Skin epidermis (tissue), 12 donors: Measurements from ENCODE around the gene MUSK.
"Not testable (repeated sequence)": the region's sequence is repeated elsewhere in the genome, so short reads cannot be mapped to it uniquely, and the experiment has no call there.

Source experiments
- H3K27ac ChIP-seq, 21 experiments: fragments of 200-600 bp; sonication (generic) in 11 of 21; one replicate each; pipeline ENCODE4 v1.5.0; 2020; ENCODE audit warnings: mild to moderate bottlenecking in 3 of 21, inconsistent platforms in 2 of 21, moderate library complexity in 2 of 21
- H3K4me3 ChIP-seq, 7 experiments: fragments of 200-600 bp; sonication (generic) in 2 of 7; one replicate each; pipeline ENCODE4 v1.5.0; 2020; ENCODE audit warnings: inconsistent platforms in 2 of 7, mild to moderate bottlenecking in 2 of 7, moderate library complexity in 1 of 7

Gene MUSK

DNA sequence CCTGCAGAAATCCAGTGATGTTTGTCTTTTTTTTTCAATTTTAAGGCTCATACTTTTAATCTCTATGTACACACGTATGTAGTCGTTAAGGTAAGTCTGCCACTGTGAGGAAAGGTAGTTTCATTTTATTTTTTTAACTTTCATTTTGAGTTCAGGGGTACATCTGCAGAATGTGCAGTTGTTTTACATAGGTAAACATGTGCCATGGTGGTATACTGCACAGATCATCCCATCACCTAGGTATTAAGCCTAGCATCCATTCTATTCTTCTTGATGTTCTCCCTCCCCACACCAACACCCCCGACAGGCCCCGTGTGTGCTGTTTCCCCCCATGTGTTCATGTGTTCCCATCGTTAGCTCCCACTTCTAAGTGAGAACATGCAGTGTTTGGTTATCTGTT lies 19.7 kb downstream of the MUSK start:
- Histone ChIP-seq H3K27ac (no peak overlapping the region), H3K4me3 (no peak overlapping the region)

DNA sequence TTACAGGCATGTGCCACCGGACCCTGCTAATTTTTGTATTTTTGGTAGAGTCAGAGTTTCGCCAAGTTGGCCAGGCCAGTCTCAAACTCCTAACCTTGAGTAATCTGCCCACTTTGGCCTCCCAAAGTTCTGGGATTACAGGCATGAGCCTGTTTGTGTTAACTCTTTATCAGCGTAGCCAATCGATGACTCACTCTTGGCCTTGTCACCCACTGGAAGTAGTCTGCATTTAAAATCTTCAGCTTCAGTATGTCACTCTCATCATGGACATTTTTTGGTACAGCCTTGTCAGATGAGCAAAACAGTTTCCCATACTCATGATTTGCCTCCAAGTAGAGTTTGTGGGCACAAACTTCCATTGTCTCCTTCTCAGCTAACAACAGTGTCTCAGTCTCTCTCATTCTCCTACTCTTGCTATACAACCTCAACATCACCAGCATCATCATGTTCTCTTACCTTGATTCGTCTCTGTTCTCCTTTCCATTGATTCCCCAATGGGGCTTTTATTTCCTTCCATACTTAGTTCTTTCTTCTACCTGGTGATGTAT lies 22.5 kb downstream of the MUSK start:
- no peak overlapping the region for H3K27ac ChIP-seq

DNA sequence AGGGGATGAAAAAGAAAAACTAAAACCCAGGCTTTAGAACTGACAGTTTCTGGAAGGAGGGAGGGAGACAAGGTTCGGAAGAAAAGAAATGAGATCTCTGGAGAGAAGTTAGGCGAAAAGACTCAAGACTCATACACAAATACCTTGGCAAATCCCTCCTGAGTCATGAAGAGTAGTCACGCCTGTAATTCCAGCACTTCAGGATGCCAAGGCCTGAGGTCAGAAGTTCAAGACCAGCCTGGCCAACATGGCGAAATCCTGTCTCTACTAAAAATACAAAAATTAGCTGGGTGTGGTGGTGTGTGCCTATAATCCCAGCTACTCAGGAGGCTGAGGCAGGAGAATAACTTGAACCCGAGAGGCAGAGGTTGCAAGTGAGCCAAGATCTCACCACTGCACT lies 27.3 kb downstream of the MUSK start:
- not testable (repeated sequence) for H3K4me3 ChIP-seq, H3K27ac ChIP-seq

More for the DNA sequence above, 22.5 kb downstream of the MUSK start:
- no peak overlapping the region for H3K4me3 ChIP-seq

DNA sequence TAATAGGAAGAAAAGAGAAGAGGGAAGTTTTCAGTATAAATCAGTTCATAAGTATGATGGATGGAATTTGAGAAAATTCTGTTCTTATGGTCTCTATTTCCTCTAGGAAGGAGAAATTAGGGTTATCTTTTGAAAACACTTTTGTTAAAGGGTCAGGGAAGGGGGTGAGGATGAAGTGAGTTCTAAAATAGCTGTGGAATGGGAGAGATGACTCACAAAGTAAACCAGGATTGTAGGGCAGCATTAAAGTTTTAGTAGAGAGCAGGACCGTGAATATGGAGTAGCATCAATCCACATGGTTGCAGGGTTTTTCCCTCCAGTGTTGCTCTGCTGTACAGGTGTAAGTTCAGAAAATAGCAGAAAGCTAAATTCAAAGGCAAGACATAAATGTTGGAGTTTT lies 32.4 kb downstream of the MUSK start:
- Histone ChIP-seq H3K27ac (no peak overlapping the region), H3K4me3 (no peak overlapping the region)

DNA sequence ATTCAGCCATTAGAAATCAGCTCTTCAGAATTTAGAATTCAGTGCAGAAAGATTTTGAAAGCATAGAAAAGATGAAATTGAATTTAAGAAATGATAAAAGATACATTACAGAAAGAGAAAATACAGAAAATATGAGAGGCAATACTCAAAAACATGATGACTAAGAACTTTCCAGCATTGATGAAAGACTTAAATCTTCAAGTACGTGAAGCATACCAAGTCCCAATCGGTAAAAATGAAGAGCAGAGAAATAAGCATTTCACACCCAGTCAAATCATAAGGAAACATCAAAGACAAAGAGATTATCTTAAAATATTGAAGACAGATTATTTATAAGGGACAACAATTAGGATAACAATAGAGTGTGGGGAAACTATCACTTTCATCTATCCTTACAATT lies 35.1 kb downstream of the MUSK start:
- Histone ChIP-seq H3K27ac (no peak overlapping the region), H3K4me3 (no peak overlapping the region)

DNA sequence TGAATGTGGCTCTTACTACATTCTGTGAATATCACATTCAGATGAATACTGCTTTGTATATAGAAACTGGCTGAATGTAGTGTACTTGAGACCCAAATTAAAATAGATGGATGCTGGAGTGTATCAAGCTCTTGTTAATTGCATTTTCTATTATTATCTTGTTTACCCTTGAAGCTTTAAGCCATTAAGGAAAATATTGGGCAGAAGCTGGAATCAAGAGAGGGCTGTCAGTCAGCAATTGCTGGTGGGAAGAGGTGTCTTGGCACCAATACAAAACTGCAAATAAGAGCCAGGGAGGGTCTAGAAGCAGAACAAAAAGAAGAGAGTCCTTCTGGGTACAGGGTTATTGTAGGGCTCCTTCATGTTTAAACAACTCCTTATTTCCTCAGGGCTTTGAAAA lies 38.8 kb downstream of the MUSK start:
- H3K27ac ChIP-seq, result no peak overlapping the region
- no peak overlapping the region for H3K4me3 ChIP-seq

DNA sequence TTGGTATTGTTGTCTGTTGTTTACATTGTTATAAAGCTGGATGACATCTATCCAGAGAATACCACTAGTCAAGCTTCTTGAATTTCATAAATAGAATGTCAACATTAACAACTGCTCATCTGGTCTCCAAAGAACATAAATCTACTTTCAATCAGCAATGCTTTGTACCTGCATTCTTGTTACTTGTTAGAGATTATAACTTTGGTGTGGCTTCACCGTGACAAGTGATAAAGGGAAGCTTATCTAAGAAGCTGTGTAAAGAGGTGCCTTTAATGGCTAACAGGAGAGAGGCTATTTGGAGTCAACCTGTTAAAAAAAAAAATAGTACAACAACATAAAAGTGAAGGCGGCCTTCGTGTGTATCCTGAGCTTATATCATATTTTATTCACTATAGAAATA lies 41.8 kb downstream of the MUSK start:
- H3K4me3 ChIP-seq, result no peak overlapping the region
- no peak overlapping the region for H3K27ac ChIP-seq

DNA sequence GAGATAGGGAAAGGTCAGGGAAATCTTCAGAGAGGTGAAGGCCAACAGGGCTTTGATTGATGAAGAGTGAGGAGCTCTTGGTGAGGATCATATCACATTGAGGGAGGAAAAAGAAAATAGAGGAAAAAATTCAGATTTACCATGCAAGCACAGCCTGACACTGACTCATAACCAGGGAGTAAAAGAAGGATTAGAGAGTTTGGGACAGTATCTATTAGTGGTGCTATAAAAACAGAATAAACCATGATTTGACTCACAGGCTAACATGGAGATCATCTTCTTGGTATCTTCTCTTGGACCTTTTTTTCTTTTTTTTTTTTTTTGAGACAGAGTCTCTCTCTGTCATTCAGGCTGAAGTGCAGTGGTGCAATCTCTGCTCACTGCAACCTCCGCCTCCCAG lies 44.4 kb downstream of the MUSK start:
- Histone ChIP-seq H3K27ac (no peak overlapping the region), H3K4me3 (no peak overlapping the region)

DNA sequence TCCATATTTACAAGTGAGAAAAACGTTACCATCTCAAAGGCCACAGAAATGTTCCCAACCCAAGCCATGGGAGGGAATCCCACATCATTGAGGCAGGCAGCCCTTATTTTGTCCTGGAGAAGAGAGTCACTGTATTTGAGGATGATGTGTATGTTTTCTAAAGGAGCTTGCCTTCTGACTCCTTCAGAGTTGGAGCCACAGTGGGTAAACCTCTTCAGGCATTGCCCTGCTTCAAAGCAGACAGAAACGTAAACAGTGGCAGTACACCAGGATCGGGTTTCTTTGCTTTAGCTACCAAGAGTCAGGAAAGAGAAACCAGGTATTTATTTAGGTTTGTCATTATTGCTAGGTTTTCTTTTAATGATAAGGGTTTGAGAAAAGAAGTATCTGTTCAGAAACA lies 45.7 kb downstream of the MUSK start:
- H3K4me3 ChIP-seq, result no peak overlapping the region

DNA sequence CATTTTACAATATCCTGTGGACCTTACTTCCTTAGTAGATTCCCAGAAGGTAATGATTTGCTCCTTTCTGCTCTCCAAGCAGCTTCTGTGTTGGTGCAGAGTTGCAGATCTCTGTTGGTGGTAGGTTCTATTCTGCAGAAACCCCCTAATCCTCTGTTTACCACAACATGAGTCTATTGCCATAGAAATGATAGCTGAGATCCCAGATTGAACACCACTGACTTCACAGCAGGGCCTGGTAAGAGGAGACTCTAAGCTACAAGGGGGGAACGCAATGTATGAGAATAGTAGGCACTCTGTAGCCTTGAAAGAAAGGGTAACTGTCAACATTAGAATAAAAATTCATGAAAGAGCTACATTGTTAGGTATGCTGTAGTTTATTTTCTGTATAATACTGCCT lies 59.5 kb downstream of the MUSK start:
- no peak overlapping the region for H3K4me3 ChIP-seq

More for the DNA sequence above, 45.7 kb downstream of the MUSK start:
- no peak overlapping the region for H3K27ac ChIP-seq

DNA sequence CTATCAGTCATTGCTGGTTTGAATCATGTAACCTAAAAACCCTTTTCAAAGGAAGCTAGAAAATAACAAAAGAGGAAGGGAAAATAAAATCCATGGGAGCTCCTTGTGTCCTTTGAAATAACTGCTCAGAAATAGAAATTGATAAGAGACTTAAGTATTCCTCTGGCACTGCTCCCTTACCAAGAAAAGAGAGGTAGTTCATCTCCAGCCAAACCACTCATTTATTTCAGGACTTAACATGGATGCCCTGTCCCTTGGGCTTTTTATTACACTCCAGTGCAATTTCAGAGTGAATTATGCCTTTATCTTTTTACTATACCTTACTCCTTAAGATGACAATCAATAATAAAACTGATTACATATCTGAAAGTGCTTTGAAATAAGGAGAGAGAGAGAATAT lies 61.0 kb downstream of the MUSK start:
- H3K27ac ChIP-seq, result no peak overlapping the region
- H3K4me3 ChIP-seq, result no peak overlapping the region

More for the DNA sequence above, 59.5 kb downstream of the MUSK start:
- H3K27ac ChIP-seq, result no peak overlapping the region

DNA sequence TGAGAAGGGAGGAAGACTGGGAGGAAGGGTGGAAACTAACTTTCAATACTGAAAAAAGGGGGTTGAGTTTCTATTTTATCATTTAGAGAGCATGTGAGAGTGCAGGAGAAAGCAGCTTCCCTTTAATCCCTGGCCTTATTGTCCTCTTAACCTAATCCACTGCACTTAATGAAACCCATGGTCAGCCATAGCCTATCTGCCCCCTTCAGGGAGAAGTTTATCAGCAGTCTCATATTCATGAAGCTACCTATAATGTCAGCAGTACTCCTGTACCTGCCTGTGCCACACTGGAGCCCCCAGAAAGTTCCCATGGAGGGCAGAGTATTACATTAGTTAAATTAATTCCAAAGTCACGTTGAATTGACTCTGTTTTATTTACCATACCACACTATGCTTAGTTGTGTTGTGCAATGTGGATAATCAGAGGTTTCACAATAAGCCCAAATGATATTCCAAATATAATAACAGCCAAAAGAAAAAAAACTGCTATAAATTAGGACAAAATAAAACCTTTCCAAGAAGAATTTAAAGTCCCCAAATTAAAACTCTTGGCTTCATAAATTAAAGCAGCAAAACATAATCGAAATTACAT lies 62.9 kb downstream of the MUSK start:
- H3K27ac ChIP-seq, result peak overlapping the region in 1 of 21 experiments; percentile 8

DNA sequence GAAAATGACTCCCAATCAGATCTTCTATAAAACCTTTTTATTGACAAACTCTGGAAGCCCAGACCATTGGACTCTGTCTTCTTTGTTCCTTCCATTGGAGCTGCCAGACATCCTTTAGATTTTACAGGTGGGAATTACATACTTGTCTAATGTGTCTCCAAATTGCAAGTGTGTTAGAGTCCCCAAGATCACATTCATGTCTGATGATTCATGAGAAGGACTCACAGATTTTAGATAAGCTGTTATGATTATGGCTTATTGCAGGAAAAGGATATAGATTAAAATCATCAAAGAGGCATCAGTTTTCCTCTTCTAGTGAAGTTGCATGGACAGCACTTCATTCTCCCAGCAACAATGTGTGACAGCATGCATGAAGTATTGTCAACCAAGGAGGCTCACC lies 70.4 kb downstream of the MUSK start:
- Histone ChIP-seq H3K27ac (no peak overlapping the region), H3K4me3 (no peak overlapping the region)

More for the DNA sequence above, 62.9 kb downstream of the MUSK start:
- no peak overlapping the region for H3K4me3 ChIP-seq

DNA sequence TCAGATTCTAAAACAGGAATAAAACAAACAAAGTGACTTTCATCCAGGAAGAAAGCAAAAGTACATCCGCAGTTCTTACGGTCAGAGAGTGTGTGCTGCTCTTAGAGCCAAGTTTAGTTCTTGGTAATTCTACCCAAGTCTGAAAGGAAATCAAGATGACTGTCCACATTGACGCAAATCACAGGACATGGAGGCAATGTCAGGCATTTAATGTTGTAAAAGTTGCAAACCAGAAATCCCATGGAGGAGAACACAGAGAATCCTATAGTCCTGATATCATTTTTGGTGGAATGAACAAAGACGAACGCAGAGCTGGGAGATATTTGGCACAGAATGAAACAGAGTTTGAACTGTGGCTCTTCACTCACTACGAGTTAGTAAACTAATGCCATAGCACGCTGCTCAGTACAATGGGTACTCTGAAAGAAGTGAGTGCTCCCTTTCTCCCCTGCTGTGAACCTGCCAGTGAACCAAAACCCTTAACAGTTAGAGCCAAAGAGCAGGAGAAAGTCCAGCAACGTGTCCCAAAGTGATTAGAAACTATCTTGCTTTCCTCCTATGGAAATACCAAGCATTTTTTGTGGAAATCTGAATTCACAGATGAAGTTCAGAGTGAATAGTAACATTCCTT lies 74.3 kb downstream of the MUSK start:
- H3K27ac ChIP-seq, result peak overlapping the region in 7 of 21 experiments; percentile 4 to 90 (median 66)
- no peak overlapping the region for H3K4me3 ChIP-seq

DNA sequence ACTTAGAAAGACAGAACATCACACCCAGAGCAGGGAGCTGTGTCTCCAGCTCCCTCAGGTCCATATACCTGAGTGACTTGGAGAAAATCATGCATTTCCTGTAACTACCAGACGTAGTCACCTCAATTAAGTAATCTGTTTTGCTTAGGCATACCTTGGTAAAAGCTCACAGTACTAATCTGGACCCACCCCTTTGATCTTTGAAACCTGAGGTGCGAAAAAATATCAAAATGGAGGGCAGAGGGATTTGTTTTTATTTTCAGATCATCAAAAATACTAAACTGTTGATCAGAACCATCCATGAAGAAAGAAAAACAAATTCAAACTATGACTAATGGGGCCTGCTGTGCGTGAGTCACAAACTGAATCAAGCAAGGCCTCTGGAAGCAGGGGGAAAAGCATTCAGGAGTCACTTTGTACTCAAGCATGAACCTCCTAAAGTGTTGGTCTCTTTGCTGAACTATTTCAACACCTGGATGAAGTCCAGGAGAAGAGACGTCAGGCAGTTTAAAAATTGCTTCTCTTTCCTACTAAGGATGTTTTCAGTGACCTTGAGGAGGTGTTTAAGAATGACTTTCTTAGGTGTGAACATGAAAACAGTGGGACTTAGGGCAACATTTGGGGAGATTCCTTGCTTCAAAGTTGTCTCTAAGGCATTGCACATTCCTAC lies 76.3 kb downstream of the MUSK start:
- H3K27ac ChIP-seq, result peak overlapping the region in 16 of 21 experiments; percentile 33 to 90 (median 58)
- no peak overlapping the region for H3K4me3 ChIP-seq

DNA sequence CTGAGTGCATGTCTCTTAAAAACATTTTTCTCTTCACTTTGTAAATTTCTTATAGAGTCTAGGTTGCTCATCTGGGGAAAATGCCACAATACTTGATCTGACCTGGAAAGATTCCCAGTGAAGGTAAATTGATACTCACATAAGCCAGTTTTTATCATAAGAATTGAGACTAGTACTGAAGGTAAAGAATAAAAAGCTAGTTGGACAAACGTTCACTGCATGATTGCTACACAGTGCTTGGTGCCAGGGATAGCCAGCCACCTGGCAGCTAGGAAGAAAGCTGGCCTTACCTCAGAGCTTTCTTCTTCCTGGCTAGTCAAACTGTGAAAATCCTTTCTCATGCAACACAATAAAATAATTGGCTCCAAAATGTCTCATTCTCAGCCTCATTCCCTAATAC lies 77.1 kb downstream of the MUSK start:
- H3K4me3 ChIP-seq, result no peak overlapping the region
- H3K27ac ChIP-seq, result peak overlapping the region in 8 of 21 experiments; percentile 1 to 90 (median 42)

DNA sequence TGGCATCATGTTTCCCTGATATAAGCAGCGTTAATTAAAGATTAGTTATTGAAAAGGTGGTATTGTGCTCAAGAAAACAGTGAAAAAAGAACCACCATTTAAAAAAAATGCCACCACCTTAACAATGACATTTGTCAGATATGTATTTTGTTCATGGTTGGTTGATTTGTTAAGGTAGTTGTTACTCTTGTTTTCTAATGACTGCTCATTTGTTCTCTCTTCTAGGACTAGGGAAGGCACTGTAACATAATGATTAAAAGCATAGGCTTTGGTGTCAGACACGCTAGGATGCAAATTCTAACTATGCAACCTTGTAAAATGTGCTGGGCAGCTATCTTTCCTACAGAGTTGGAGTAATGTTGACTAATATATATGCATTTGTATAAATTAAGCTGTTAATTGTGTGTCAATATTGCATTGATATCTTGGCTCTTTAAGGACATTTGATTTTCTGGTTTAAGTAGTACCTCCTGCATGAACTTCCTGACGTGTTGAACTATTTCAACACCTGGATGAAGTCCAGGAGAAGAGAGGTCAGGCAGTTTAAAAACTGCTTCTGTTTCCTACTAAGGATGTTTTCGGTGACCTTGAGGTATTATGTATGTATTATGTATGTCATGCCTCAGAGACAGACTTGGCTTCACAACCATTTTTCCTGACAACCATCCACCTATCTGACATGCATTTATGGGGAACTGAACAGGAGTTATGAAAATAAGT lies 77.8 kb downstream of the MUSK start:
- Histone ChIP-seq H3K4me3 (no peak overlapping the region), H3K27ac (peak overlapping the region in 3 of 21 experiments; percentile 1 to 90 (median 71))

DNA sequence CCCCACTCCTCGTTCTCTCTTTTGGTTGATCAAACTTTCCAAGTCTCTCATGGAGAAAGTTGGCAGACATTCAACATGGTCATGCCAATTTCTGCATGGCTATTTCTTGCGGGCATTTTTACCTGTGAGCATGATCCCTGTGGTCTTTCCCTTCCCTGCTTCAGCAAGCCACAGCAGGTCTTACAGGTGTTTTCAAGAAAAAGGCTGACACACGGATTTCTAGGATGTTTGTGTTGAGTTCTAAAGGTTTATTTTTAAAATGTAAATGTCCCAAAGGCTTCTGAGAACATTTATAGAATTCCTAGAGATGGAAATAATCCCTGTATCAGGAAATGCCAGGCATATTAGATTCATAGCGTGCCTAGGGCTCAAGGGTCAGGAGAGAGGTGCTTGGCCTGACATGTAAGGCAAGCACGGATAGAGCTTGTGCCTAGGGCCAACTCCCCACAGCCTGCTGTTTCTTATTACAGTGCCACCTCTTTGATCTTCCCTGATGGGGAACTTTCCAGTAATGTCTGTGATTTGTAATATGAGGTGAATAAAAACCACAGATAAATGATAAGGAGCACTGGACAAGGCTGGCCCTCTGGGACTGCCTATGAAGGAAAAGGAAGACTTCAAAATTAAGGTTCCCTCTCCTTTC lies 79.8 kb downstream of the MUSK start:
- Histone ChIP-seq H3K27ac (no peak overlapping the region), H3K4me3 (no peak overlapping the region)

DNA sequence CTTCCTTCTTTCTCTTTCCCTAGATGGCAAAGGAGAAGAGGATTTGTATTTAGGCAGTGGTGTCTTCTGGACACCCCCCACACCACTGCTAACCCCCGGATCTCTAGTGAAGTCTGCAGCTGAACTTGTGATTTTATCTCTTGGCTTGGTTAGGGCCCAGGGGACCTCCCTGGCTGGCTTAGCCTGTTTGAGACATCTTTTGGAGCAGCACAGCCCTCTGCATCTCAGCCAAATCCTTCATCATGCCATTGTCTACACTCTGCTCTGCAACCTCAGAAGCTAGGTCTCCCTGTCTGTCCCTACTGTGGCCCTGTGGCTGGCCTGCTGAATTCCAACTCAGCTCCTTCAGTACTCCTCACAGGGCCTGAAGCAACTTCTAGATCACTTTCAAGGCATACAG lies 81.7 kb downstream of the MUSK start:
- H3K4me3 ChIP-seq, result no peak overlapping the region
- H3K27ac ChIP-seq, result no peak overlapping the region

DNA sequence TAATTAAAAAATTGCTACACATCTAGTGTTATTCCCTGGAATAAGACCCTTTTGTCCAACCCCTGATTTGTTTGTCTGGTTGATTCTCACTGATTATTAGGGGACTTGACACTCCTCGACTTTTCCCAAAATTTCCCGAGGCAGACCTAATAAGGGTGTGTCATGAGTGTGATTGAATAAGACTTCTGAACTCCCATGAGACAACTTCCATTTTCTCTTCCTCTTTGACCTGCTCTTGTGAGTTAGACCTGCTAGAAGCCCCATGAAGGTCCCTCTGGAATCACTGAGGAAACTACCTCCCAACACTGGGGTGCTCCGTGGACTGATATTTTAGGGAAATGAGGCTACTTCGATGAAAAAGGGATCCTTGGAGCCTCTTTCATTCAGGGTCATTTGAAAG lies 83.4 kb downstream of the MUSK start:
- peak overlapping the region in 7 of 21 experiments; percentile 3 to 46 (median 31) for H3K27ac ChIP-seq
- H3K4me3 ChIP-seq, result no peak overlapping the region
